22Rv1 (cell line): ENCODE measurements around the gene INTS2.

Experiments
- CTCF ChIP-seq: fragments of 450-650 bp; IDR thresholded peaks from 2 replicates; pipeline ENCODE4 v1.5.1; 2017; ENCODE audit warnings: mild to moderate bottlenecking
- ZFX ChIP-seq: fragments of 450-650 bp; IDR thresholded peaks from 2 replicates; pipeline ENCODE4 v1.6.1; 2017; ENCODE audit warnings: antibody characterized with exemption, borderline replicate concordance

GRCh38 chr17:61862975-61863800, 64.6 kb downstream of the INTS2 start, which contains the start of gene BRIP1:
- no peak for TF ChIP-seq CTCF
- no peak for TF ChIP-seq ZFX
